Motor neuron (in vitro differentiated cells): ENCODE measurements around the gene MARK2. TPM values are rescaled to one million over a fixed set of nuclear protein-coding genes. Genes with fewer than 3 reads are reported as not detected.
"Not testable (repeated sequence)": the region's sequence is repeated elsewhere in the genome, so short reads cannot be mapped to it uniquely, and the experiment has no call there.

Experiments
- ATAC-seq, 8 experiments: fragments of 200-7000 bp; cut with Tn5 transposase; replicated peaks in 6 of 8; 2 replicates each; pipeline ENCODE4 v1.8.0; 2021; ENCODE audit warnings: mild to moderate bottlenecking in 8 of 8, moderate library complexity in 8 of 8
- H3K27ac ChIP-seq, 2 donors: fragments of 250-450 bp; sonication (Bioruptor Pico); 2 replicates each; pipeline ENCODE4 v1.9.0; 2021; ENCODE audit warnings: antibody characterized with exemption in 2 of 2, mild to moderate bottlenecking in 2 of 2, moderate library complexity in 1 of 2
- H3K4me1 ChIP-seq, 2 donors: fragments of 250-450 bp; sonication (Bioruptor Pico); replicated peaks in 1 of 2; 2 replicates each; pipeline ENCODE4 v1.6.1; 2021; ENCODE audit warnings: antibody characterized with exemption in 2 of 2, mild to moderate bottlenecking in 2 of 2, moderate library complexity in 1 of 2
- H3K4me3 ChIP-seq, 5 donors: fragments of 250-450 bp; sonication (Bioruptor Pico); 2 replicates each; pipeline ENCODE4 v1.9.0; 2021; ENCODE audit warnings: antibody characterized with exemption in 5 of 5, mild to moderate bottlenecking in 5 of 5, moderate library complexity in 4 of 5
- WGBS, 10 experiments: fragments of 450-650 bp; shearing (Covaris generic); methylation state at CpG; one replicate each; pipeline ENCODE4 v1.0.0; 2022; 5-methylcytosine and 5-hydroxymethylcytosine counted together
- in situ Hi-C, 9 experiments: fragments of 400-800 bp; cut with MboI; loops; one replicate each; pipeline ENCODE4 v1.15.0; 2021; ENCODE audit warnings: low sequenced_read_pairs in 9 of 9, low pct_unique_long_range_greater_than_20kb in 2 of 9; ENCODE audit not compliant: unreplicated experiment in 9 of 9
- total RNA-seq, 8 experiments: library from RNA; unstranded; fragments of 300-600 nt; gene quantifications; 2 replicates each; pipeline versions ENCODE4 v1.2.3 to v1.2.4, GENCODE V29; 2022

MARK2 gene
- total RNA-seq, 8 experiments from 2014 or later: 9.2 to 36.8 (median 13.6) TPM

DNA sequence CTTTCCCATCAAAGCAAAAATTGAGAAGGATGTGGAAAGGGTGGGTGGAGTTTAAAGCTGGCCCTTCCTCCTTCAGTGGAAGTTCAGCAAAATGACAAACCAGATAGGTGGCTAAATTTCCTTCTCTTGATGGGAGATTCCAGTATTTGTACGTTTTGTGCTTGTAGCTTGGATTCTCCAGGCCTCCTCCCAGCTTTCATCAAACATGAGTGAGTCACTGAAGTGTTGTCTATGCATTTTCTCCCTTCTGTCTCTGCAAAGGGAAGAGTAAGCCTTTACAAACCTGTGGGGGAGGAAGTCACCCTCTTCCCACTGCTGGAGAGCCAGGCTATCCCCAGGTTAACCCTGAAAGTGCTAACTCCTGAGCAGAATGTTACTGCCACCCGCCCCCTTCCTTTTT is 6.4 kb downstream of the MARK2 start:
- Histone ChIP-seq H3K4me3 (no peak overlapping the region), H3K27ac (no peak overlapping the region), H3K4me1 (peaks cover 22 to 25% of the 10 kb centered on the region in 2 donors)
- WGBS, 10 experiments: 0 to 100% (median 82%) methylated on average over 1 of the region's 2 CpGs; no CpG with 5 or more reads in 4 of the 10 experiments
- peak in 7 of 8 experiments; percentile 32 to 94 (median 51) for ATAC-seq
- in situ Hi-C loops: loop anchor here in 8 of 9 experiments (25.0 kb wide), 3 partner anchors 92 to 317 kb away; partner anchors contain the start of genes MACROD1 (in 7 of the 8), NAA40 (in 2 of the 8) and COX8A (in 1 of the 8)

DNA sequence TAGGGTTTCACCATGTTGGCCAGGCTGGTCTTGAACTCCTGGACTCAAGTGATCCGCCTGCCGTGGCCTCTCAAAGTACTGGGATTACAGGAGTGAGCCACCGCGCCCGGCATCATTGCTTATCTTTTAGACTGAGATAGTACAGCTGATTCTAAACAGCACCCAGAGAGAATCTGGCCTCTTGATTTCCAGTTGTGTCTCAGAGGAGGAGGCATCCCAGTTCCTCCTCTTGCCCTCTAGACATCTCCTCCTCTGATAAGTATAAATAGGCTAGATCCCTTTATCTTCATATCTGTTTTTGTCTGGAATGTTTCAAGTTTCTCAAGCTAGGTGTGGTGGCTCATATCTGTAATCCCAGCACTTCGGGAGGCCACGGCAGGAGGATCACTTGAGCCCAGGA is 7.0 kb downstream of the MARK2 start:
- no peak for ATAC-seq
- in situ Hi-C loops: loop anchor here in 8 of 9 experiments (25.0 kb wide), 3 partner anchors 91 to 316 kb away; partner anchors contain the start of genes MACROD1 (in 7 of the 8), NAA40 (in 2 of the 8) and COX8A (in 1 of the 8)
- Histone ChIP-seq H3K27ac (no peak overlapping the region), H3K4me3 (no peak overlapping the region), H3K4me1 (peaks cover 17 to 23% of the 10 kb centered on the region in 2 donors)
- 90 to 100% (median 96%) methylated on average over 4 to 7 of the region's 7 CpGs; no CpG with 5 or more reads in 4 of the 10 experiments for WGBS, 10 experiments

DNA sequence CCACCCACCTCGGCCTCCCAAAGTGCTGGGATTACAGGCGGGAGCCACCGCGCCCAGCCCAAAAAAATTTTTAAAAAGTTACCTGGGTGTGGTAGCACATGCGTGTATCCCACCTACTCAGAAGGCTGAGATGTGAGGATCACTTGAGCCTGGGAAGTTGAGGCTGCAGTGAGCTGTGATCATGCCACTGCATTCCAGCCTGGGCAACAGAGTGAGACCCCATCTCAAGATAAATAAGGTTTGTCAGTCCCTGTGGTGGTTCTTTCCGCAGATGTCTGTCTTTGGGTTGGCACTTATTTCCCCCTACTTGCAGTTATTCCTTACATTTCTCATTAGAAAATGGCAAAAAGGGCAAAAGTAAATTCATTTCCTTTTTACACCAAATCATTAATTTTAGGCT is 8.0 kb downstream of the MARK2 start:
- Histone ChIP-seq H3K4me1 (peaks cover 7 to 21% of the 10 kb centered on the region in 2 donors), H3K4me3 (no peak overlapping the region), H3K27ac (no peak overlapping the region)
- in situ Hi-C loops: loop anchor here in 8 of 9 experiments (25.0 kb wide), 3 partner anchors 90 to 315 kb away; partner anchors contain the start of genes MACROD1 (in 7 of the 8), NAA40 (in 2 of the 8) and COX8A (in 1 of the 8)
- WGBS, 10 experiments: 93 to 100% (median 98%) methylated on average over 1 to 4 of the region's 6 CpGs; no CpG with 5 or more reads in 6 of the 10 experiments
- ATAC-seq: no peak

DNA sequence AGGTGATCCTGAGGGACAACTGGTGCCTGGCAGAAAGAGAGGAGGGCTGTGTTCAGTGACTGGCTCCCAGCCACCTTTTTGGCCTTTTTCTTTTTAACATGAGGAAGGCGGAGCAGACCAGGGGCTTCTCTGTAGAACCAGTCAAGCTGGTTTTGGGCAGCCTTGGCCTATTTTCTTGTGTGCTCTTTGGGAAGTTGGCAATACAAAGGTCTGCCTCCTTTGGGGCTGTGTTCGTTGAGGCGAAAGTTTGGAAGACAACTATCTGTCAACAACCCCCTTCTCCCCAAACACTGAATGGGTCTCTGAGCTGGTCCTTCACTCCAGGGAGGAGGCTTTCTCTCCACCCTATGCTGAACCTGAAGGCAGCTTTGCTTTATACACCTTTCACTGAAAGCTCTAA is 8.5 kb downstream of the MARK2 start:
- no peak for ATAC-seq
- no peak overlapping the region for H3K4me3 ChIP-seq
- no peak overlapping the region for H3K27ac ChIP-seq
- peaks cover 6 to 16% of the 10 kb centered on the region in 2 donors for H3K4me1 ChIP-seq
- 57 to 100% (median 91%) methylated on average over 1 to 3 of the region's 3 CpGs; no CpG with 5 or more reads in 4 of the 10 experiments for WGBS, 10 experiments
- in situ Hi-C loops: loop anchor here in 8 of 9 experiments (25.0 kb wide), 3 partner anchors 90 to 315 kb away; partner anchors contain the start of genes MACROD1 (in 7 of the 8), NAA40 (in 2 of the 8) and COX8A (in 1 of the 8)

DNA sequence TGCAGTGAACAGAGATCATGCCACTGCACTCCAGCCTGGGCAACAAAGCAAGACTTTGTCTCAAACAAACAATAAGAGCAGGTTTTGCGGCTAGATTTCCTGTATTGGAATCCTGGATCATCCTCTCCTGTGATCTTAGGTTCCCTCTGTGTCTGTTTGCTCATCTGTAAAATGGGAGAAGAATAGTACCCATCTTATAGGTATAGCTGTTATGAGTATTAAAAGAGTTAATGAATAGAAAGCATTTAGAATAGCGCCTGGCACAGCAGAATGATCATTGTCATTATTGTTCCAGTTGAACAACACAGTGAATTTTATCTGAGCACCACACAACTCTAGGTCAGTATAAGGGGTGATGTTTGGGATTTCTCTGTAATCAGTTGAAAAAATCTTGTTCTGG is 10.8 kb downstream of the MARK2 start:
- no peak for ATAC-seq
- Histone ChIP-seq H3K4me3 (no peak overlapping the region), H3K4me1 (peaks cover 4 to 16% of the 10 kb centered on the region in 2 donors), H3K27ac (no peak overlapping the region)
- WGBS, 10 experiments: 77 to 100% (median 100%) methylated on average over 1 to 2 of the region's 2 CpGs; no CpG with 5 or more reads in 4 of the 10 experiments
- in situ Hi-C loops: loop anchor here in 8 of 9 experiments (25.0 kb wide), 3 partner anchors 88 to 313 kb away; partner anchors contain the start of genes MACROD1 (in 7 of the 8), NAA40 (in 2 of the 8) and COX8A (in 1 of the 8)

DNA sequence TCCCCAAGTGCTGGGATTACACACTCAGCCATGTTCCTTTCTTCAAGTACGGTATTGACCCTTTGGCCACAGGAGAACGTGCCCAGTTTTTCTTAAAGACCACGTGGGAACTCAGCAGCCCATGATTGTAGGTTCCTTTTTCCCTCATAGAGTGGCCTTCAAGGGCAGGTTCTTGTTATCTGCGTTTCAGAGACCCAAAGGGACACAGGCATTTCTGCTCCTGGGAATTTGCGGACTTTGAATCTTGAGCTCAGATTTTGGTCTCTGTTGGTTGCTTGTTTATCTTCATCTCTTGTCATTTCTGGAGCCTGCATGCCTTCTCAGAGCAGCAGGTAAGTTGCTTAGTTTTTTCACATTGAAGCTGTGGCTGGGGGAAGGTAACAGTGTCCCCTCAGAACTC is 12.0 kb downstream of the MARK2 start:
- no peak overlapping the region for H3K27ac ChIP-seq
- no peak overlapping the region for H3K4me3 ChIP-seq
- in situ Hi-C loops: no loop called here
- 82 to 100% (median 95%) methylated on average over 3 to 5 of the region's 5 CpGs; no CpG with 5 or more reads in 1 of the 10 experiments for WGBS, 10 experiments
- ATAC-seq: no peak
- peaks cover 0 to 8% of the 10 kb centered on the region in 2 donors for H3K4me1 ChIP-seq

DNA sequence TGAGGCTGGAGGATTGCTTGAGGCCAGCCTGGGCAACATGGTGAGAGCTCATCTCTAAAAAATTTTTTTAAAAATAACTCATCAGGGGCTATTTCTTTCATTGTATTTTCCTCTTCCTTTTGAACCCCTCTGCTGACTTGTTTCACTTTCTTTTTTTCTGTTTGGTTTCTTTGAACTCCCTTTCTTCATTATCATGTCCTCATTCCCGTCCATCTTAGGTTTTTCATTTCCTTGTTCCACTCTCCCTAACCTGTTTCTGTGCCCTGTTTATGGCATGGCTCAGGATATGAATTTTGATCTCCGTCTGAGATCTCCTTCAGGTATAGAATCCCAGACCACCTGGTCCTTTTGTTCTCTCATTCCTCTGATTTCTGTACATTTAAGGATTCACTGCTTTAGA is 12.5 kb downstream of the MARK2 start:
- Histone ChIP-seq H3K4me3 (no peak overlapping the region), H3K4me1 (peaks cover 0 to 8% of the 10 kb centered on the region in 2 donors), H3K27ac (no peak overlapping the region)
- in situ Hi-C loops: no loop called here
- ATAC-seq: no peak
- 37 to 77% (median 64%) methylated on average over 2 of the region's 2 CpGs for WGBS, 10 experiments

DNA sequence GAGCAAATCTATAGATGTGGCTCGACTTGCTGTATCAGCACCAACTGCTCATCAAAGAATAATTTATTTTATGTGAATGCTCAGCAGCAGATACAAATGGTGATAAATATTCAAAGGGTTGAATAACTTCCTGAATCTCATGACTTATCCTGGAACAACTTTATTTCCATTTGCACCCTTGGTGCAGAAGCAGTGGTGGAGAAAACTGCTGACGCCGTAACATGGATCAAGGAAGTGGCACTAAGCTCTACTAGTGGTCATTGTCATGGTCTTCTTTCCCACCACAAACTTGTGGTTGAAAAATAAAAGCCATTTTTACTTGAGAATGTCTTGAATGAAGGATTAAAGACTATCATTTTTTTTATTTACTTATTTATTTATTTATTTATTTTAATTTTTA is 14.6 kb downstream of the MARK2 start:
- ATAC-seq: no peak
- Histone ChIP-seq H3K4me1 (peaks cover 0 to 8% of the 10 kb centered on the region in 2 donors), H3K27ac (no peak overlapping the region), H3K4me3 (no peak overlapping the region)
- WGBS, 10 experiments: 82 to 100% (median 96%) methylated on average over 1 to 3 of the region's 3 CpGs
- in situ Hi-C loops: no loop called here

DNA sequence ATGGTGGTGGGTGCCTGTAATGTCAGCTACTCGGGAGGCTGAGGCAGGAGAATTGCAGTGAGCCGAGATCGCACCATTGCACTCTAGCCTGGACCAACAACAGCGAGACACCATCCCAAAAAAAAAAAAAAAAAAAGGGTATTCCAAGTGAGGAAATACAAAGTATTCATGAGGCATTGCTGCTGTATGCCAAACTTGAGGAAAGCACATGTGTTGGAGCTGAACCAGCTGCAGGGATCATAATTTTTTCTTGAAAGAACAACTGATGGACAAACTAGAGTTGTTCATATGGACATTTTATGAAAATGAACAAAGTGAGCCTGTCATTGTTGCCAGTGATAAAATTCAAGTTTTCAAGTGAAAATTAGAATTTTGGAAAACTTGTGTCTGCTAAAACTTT is 15.8 kb downstream of the MARK2 start:
- WGBS, 10 experiments: 43 to 95% (median 66%) methylated on average over 2 to 4 of the region's 4 CpGs; no CpG with 5 or more reads in 6 of the 10 experiments
- ATAC-seq: no peak
- in situ Hi-C loops: no loop called here
- no peak overlapping the region for H3K27ac ChIP-seq
- H3K4me3 ChIP-seq: no peak overlapping the region
- H3K4me1 ChIP-seq: peaks cover 0 to 8% of the 10 kb centered on the region in 2 donors

DNA sequence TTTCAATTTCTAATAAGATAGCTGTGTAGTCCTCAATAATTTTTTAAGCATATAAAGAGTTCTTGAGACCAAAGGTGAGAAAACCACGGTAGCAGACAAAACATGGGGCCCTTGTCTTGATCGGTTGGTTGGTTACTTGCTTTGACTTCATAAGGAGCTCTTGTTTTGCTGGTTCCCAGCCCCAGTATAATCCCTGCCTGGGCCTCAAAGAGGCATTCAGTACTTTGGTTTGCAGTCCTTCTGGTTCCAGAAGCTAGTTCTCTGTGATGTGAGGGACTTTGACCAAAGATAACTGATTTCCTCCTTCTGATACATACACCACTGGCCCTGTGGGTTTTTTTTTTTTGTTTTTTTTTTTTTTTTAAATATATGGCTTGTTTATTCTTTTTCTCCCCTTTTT is 17.1 kb downstream of the MARK2 start:
- Histone ChIP-seq H3K4me3 (no peak overlapping the region), H3K4me1 (peaks cover 0 to 8% of the 10 kb centered on the region in 2 donors), H3K27ac (no peak overlapping the region)
- no peak for ATAC-seq
- WGBS, 10 experiments: 50 to 100% (median 89%) methylated on average over 1 to 2 of the region's 2 CpGs; no CpG with 5 or more reads in 1 of the 10 experiments
- in situ Hi-C loops: no loop called here

DNA sequence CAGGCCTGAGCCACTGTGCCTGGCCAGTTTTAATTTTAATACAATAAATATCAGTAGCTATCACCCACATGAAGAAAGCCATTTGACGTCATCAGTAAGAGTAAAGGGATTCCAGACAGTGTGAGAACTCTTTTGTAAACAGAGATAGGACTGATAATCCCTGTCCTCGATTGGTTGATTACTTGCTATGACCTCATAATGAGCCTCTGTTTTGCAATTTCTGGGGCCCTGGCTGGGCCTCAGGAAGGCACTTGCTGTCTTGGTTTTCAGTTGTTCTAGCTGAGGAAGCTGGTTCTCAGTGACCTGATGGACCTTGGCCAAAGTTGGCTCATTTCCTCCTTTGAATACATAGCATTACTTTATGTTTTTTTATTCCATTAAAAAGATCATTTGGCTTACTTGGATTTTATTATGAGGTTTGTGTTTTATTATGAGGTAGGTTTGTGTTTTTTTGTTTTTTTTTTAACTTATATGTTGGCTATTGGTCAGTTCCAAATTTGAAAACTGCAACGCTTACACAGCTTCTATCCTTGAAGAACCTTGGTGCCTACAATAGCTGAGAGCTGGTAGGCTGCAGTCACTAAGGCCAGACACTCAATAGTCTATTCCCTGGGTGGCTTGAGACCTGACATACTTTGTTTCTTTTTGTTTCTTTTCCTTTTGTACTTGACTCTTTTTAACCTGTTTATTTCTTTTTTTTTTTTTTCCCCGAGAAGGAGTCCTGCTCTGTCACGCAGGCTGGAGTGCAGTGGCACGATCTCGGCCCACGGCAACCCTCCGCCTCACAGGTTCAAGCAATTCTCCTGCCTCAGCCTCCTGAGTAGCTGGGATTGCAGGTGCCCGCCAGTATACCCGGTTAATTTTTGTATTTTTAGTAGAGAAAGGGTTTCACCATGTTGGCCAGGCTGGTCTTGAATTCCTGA is 20.0 kb downstream of the MARK2 start:
- 81 to 100% (median 90%) methylated on average over 1 to 10 of the region's 11 CpGs for WGBS, 10 experiments
- no peak overlapping the region for H3K27ac ChIP-seq
- in situ Hi-C loops: no loop called here
- ATAC-seq: peak in 2 of 8 experiments; percentile 29 to 31
- H3K4me3 ChIP-seq: no peak overlapping the region
- no peaks in the 10 kb centered on the region for H3K4me1 ChIP-seq

DNA sequence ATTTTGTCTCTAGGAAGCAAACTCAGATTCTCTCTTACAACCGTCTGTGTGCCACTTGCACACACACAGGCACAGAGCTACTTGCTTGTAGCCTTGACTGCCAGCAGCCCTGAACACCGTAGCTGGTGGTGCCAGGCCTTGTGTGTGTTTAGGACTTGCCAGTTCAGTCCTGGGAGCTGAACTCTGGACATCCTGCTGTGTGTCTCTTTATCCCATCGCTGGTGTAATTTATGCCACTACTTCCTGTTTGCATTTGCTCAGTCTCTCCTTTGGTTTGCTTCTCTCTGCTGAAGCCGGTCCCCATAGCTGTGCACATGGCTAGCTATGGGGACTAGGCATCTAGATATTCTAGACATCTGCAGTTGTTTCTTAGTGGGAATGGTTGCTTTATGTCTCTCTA is 24.0 kb downstream of the MARK2 start:
- WGBS, 10 experiments: 46 to 100% (median 60%) methylated on average over 1 to 4 of the region's 4 CpGs; no CpG with 5 or more reads in 3 of the 10 experiments
- peak in 2 of 8 experiments; percentile 27 to 87 for ATAC-seq
- no peak overlapping the region for H3K4me3 ChIP-seq
- H3K4me1 ChIP-seq: no peaks in the 10 kb centered on the region
- no peak overlapping the region for H3K27ac ChIP-seq
- in situ Hi-C loops: no loop called here

DNA sequence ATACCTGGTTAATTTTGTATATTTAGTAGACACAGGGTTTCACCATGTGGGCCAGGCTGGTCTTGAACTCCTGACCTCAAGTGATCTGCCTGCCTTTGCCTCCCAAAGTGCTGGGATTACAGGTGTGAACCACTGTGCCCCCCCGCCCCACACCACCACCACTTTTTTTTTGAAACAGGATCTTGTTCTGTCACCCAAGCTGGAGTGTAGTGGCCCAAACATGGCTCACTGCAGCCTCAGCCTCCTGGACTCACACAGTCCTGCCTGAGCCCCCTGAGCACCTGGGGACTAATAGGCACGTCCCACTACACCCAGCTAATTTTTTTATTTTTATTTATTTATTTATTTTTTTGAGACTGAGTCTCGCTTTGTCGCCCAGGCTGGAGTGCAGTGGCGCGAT is 24.7 kb downstream of the MARK2 start:
- WGBS, 10 experiments: 88 to 100% (median 96%) methylated on average over 1 to 4 of the region's 6 CpGs; no CpG with 5 or more reads in 7 of the 10 experiments
- H3K4me1 ChIP-seq, H3K4me3 ChIP-seq, in situ Hi-C loops, ATAC-seq, H3K27ac ChIP-seq: not testable (repeated sequence)
